ENCODE results near the gene FA2H.
"Not testable (repeated sequence)": the region's sequence is repeated elsewhere in the genome, so short reads cannot be mapped to it uniquely, and the experiment has no call there.

FA2H gene

GRCh38 chr16:74792225-74792624 lies 17.6 kb upstream of the FA2H start:
- TF ChIP-seq POLR2A (IDR thresholded peaks at IDR 0.05; ENCODE audit: low read depth, low read length) (no peak), POLR2AphosphoS5 (IDR thresholded peaks at IDR 0.05; ENCODE audit: low read depth, low read length) (no peak), TAF1 (IDR thresholded peaks at IDR 0.05; ENCODE audit: borderline replicate concordance, low read depth, low read length) (no peak)
- no peak for FAIRE-seq
- DNase-seq (ENCODE audit: insufficient read length) = no peak

GRCh38 chr16:74791749-74792148 lies 17.1 kb upstream of the FA2H start:
- not testable (repeated sequence) for FAIRE-seq; DNase-seq (ENCODE audit: insufficient read length)

- DNase-seq (ENCODE audit: insufficient read length) (no peak), FAIRE-seq (no peak)
- TF ChIP-seq TAF1 (IDR thresholded peaks at IDR 0.05; ENCODE audit: borderline replicate concordance, low read depth, low read length) (no peak), POLR2A (IDR thresholded peaks at IDR 0.05; ENCODE audit: low read depth, low read length) (no peak), POLR2AphosphoS5 (IDR thresholded peaks at IDR 0.05; ENCODE audit: low read depth, low read length) (no peak)
These were observed 13.5 kb upstream of the FA2H start for GRCh38 chr16:74788108-74788507.

GRCh38 chr16:74785031-74785430 lies 10.4 kb upstream of the FA2H start:
- no peak for DNase-seq (ENCODE audit: insufficient read length)
- TF ChIP-seq POLR2A (IDR thresholded peaks at IDR 0.05; ENCODE audit: low read depth, low read length) (no peak), POLR2AphosphoS5 (IDR thresholded peaks at IDR 0.05; ENCODE audit: low read depth, low read length) (no peak), TAF1 (IDR thresholded peaks at IDR 0.05; ENCODE audit: borderline replicate concordance, low read depth, low read length) (no peak)
- FAIRE-seq = no peak

- DNase-seq (ENCODE audit: insufficient read length) (no peak), FAIRE-seq (no peak)
- TF ChIP-seq POLR2A (IDR thresholded peaks at IDR 0.05; ENCODE audit: low read depth, low read length) (no peak), TAF1 (IDR thresholded peaks at IDR 0.05; ENCODE audit: borderline replicate concordance, low read depth, low read length) (no peak), POLR2AphosphoS5 (IDR thresholded peaks at IDR 0.05; ENCODE audit: low read depth, low read length) (no peak)
These were observed 4.0 kb upstream of the FA2H start for GRCh38 chr16:74778646-74779045.

GRCh38 chr16:74776926-74777325 lies 2.3 kb upstream of the FA2H start:
- no peak for FAIRE-seq
- no peak for DNase-seq (ENCODE audit: insufficient read length)
- no peak for TF ChIP-seq POLR2AphosphoS5 (IDR thresholded peaks at IDR 0.05; ENCODE audit: low read depth, low read length)
- TF ChIP-seq TAF1 (IDR thresholded peaks at IDR 0.05; ENCODE audit: borderline replicate concordance, low read depth, low read length) = no peak
- no peak for TF ChIP-seq POLR2A (IDR thresholded peaks at IDR 0.05; ENCODE audit: low read depth, low read length)

- DNase-seq (ENCODE audit: insufficient read length) (no peak), FAIRE-seq (no peak)
- TF ChIP-seq POLR2AphosphoS5 (IDR thresholded peaks at IDR 0.05; ENCODE audit: low read depth, low read length) = no peak
- TF ChIP-seq TAF1 (IDR thresholded peaks at IDR 0.05; ENCODE audit: borderline replicate concordance, low read depth, low read length) = no peak
- TF ChIP-seq POLR2A (IDR thresholded peaks at IDR 0.05; ENCODE audit: low read depth, low read length) = no peak
These were observed 635 bp upstream of the FA2H start for GRCh38 chr16:74775255-74775654.

- DNase-seq (ENCODE audit: insufficient read length) = no peak
- TF ChIP-seq POLR2AphosphoS5 (IDR thresholded peaks at IDR 0.05; ENCODE audit: low read depth, low read length) (no peak), POLR2A (IDR thresholded peaks at IDR 0.05; ENCODE audit: low read depth, low read length) (no peak)
- no peak for FAIRE-seq
These were observed 986 bp downstream of the FA2H start for GRCh38 chr16:74773446-74774222.

GRCh38 chr16:74771656-74772315 lies 2.8 kb downstream of the FA2H start:
- DNase-seq (ENCODE audit: insufficient read length) (peak; percentile 67), FAIRE-seq (peak; percentile 80)
- TF ChIP-seq POLR2AphosphoS5 (IDR thresholded peaks at IDR 0.05; ENCODE audit: low read depth, low read length) (no peak), POLR2A (IDR thresholded peaks at IDR 0.05; ENCODE audit: low read depth, low read length) (no peak), TAF1 (IDR thresholded peaks at IDR 0.05; ENCODE audit: borderline replicate concordance, low read depth, low read length) (no peak)

- TF ChIP-seq POLR2A (IDR thresholded peaks at IDR 0.05; ENCODE audit: low read depth, low read length) (no peak), TAF1 (IDR thresholded peaks at IDR 0.05; ENCODE audit: borderline replicate concordance, low read depth, low read length) (no peak), POLR2AphosphoS5 (IDR thresholded peaks at IDR 0.05; ENCODE audit: low read depth, low read length) (no peak)
- no peak for DNase-seq (ENCODE audit: insufficient read length)
These were observed 3.6 kb downstream of the FA2H start for GRCh38 chr16:74770831-74771526.

GRCh38 chr16:74769586-74770190 lies 4.9 kb downstream of the FA2H start:
- FAIRE-seq (no peak), DNase-seq (ENCODE audit: insufficient read length) (no peak)
- no peak for TF ChIP-seq POLR2AphosphoS5 (IDR thresholded peaks at IDR 0.05; ENCODE audit: low read depth, low read length)

More at GRCh38 chr16:74770831-74771526, 3.6 kb downstream of the FA2H start:
- FAIRE-seq = no peak

All from GM12892 (cell line).